ENCODE measurements around the gene MCM5. TPM values are rescaled to one million over a fixed set of nuclear protein-coding genes. Genes with fewer than 3 reads are reported as not detected.

MCM5 gene
- total RNA-seq, 2 donors from 2014 or later, result 42.2 to 51.8 TPM

- H3K36me3 ChIP-seq, result no peaks in the 10 kb centered on the region
- no peaks in the 10 kb centered on the region for H3K27me3 ChIP-seq (replicated peaks; ENCODE audit: insufficient read depth)
- no peaks in the 10 kb centered on the region for H3K9me3 ChIP-seq
- intact Hi-C loops (cut with DNase I), result no loop called here
- WGBS, result 93% methylated on average over 19 of the region's 19 CpGs
- TF ChIP-seq POLR2A (IDR thresholded peaks at IDR 0.05) (no peak), CTCF (IDR thresholded peaks at IDR 0.05) (no peak), POLR2AphosphoS5 (IDR thresholded peaks at IDR 0.05) (no peak)
- no peak overlapping the region for H3K4me3 ChIP-seq
- DNase-seq (ENCODE audit: low spot score), result no peak
- H3K4me1 ChIP-seq (replicated peaks), result no peaks in the 10 kb centered on the region
- no peak overlapping the region for H3K27ac ChIP-seq
These were observed 13.2 kb upstream of the MCM5 start for GRCh38 chr22:35386670-35387288.

- Histone ChIP-seq H3K4me3 (no peak overlapping the region), H3K36me3 (no peaks in the 10 kb centered on the region), H3K27ac (no peak overlapping the region), H3K4me1 (replicated peaks) (no peaks in the 10 kb centered on the region), H3K27me3 (replicated peaks; ENCODE audit: insufficient read depth) (no peaks in the 10 kb centered on the region), H3K9me3 (no peaks in the 10 kb centered on the region)
- DNase-seq (ENCODE audit: low spot score), result no peak
- intact Hi-C loops (cut with DNase I), result no loop called here
- no peak for TF ChIP-seq CTCF (IDR thresholded peaks at IDR 0.05)
- TF ChIP-seq POLR2A (IDR thresholded peaks at IDR 0.05), result no peak
- TF ChIP-seq POLR2AphosphoS5 (IDR thresholded peaks at IDR 0.05), result no peak
- WGBS, result 85% methylated on average over 5 of the region's 5 CpGs
These were observed 9.0 kb upstream of the MCM5 start for GRCh38 chr22:35390933-35391332.

GRCh38 chr22:35392357-35392756 lies 7.6 kb upstream of the MCM5 start:
- WGBS, result 75% methylated on average over 2 of the region's 2 CpGs
- Histone ChIP-seq H3K27ac (no peak overlapping the region), H3K27me3 (replicated peaks; ENCODE audit: insufficient read depth) (no peaks in the 10 kb centered on the region), H3K9me3 (no peaks in the 10 kb centered on the region), H3K36me3 (no peaks in the 10 kb centered on the region), H3K4me3 (no peak overlapping the region), H3K4me1 (replicated peaks) (no peaks in the 10 kb centered on the region)
- TF ChIP-seq POLR2A (IDR thresholded peaks at IDR 0.05), result no peak
- TF ChIP-seq POLR2AphosphoS5 (IDR thresholded peaks at IDR 0.05), result no peak
- DNase-seq (ENCODE audit: low spot score), result no peak
- intact Hi-C loops (cut with DNase I), result no loop called here

- Histone ChIP-seq H3K27ac (no peak overlapping the region), H3K36me3 (no peaks in the 10 kb centered on the region), H3K4me3 (no peak overlapping the region), H3K27me3 (replicated peaks; ENCODE audit: insufficient read depth) (no peaks in the 10 kb centered on the region), H3K4me1 (replicated peaks) (no peaks in the 10 kb centered on the region), H3K9me3 (no peaks in the 10 kb centered on the region)
- no peak for DNase-seq (ENCODE audit: low spot score)
- TF ChIP-seq POLR2AphosphoS5 (IDR thresholded peaks at IDR 0.05) (no peak), CTCF (IDR thresholded peaks at IDR 0.05) (no peak), POLR2A (IDR thresholded peaks at IDR 0.05) (no peak)
- WGBS, result 81% methylated on average over 16 of the region's 16 CpGs
- intact Hi-C loops (cut with DNase I), result no loop called here
These were observed 6.6 kb upstream of the MCM5 start for GRCh38 chr22:35393116-35394010.

- H3K9me3 ChIP-seq, result no peaks in the 10 kb centered on the region
- H3K36me3 ChIP-seq, result no peaks in the 10 kb centered on the region
- no peak overlapping the region for H3K4me3 ChIP-seq
- H3K4me1 ChIP-seq (replicated peaks), result no peaks in the 10 kb centered on the region
- DNase-seq (ENCODE audit: low spot score), result no peak
- no peak overlapping the region for H3K27ac ChIP-seq
- H3K27me3 ChIP-seq (replicated peaks; ENCODE audit: insufficient read depth), result no peaks in the 10 kb centered on the region
- TF ChIP-seq CTCF (IDR thresholded peaks at IDR 0.05) (no peak), POLR2A (IDR thresholded peaks at IDR 0.05) (no peak), POLR2AphosphoS5 (IDR thresholded peaks at IDR 0.05) (no peak)
- whole genome bisulfite sequencing, result 52% methylated on average over 4 of the region's 4 CpGs
- intact Hi-C loops (cut with DNase I), result no loop called here
These were observed 6.0 kb upstream of the MCM5 start for GRCh38 chr22:35394011-35394312.
